ENCODE results near the gene FAM72D.
"Not testable (repeated sequence)": the region's sequence is repeated elsewhere in the genome, so short reads cannot be mapped to it uniquely, and the experiment has no call there.

The FAM72D gene

GRCh38 chr1:145082483-145083255 is 13.1 kb upstream of the FAM72D start:
- H3K4me3 ChIP-seq (ENCODE audit: low read depth, low read length), result not testable (repeated sequence)

GRCh38 chr1:145093517-145094149 is 2.1 kb upstream of the FAM72D start:
- peak overlapping the region; percentile 39 for H3K4me3 ChIP-seq (ENCODE audit: low read depth, low read length)

DNA sequence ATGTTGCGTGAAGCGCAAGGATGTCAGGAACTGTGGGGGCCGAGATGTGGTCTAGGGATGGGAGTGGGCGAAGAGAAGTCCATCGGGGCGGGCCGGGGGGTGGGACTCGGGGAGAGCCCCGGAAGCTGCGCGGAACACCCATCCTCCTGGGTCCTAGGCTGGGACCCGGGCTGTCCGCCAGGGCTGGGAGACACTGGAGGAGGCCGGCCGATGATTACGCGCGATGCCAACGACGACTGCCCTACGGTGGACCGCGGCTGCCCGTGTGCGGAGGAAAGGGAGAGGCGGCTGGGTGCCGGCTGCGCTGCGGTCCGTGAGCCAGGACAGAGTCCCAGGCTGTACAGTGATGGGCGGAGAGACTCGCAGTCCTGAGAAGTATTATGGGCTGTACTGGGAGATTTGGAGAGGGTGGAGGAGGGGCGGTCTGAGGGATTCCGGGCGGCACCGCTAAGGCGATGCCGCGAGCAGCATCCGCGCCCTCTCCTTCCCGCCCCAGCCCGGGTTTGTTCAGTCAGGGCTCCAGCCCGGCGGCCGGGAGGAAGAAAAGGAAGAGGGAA is 1.0 kb upstream of the FAM72D start:
- H3K4me3 ChIP-seq (ENCODE audit: low read depth, low read length), result peak overlapping the region; percentile 46

- H3K4me3 ChIP-seq (ENCODE audit: low read depth, low read length), result not testable (repeated sequence)
Observed at GRCh38 chr1:145101725-145102124, 6.0 kb downstream of the FAM72D start.

DNA sequence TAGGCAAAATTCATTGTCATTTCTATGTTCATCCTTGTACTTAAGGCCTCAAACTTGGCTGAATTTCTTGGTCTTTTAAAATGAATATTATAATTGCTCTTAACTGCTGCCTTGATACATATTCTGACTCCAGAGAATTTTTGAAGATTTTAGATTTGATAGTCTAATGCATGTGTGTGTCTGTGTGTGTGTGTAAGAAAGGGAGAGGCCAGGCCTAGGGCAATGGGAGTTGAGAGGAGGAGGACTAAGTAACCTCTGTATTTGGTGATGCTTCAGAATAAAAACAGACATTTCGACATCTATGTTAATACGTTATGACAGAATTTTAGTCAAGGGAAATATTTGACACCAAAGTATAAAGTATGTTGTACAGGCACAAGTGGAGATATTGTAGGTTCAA is 7.5 kb downstream of the FAM72D start:
- H3K4me3 ChIP-seq (ENCODE audit: low read depth, low read length), result not testable (repeated sequence)

GRCh38 chr1:145111674-145112073 is 15.9 kb downstream of the FAM72D start:
- H3K4me3 ChIP-seq (ENCODE audit: low read depth, low read length), result not testable (repeated sequence)

DNA sequence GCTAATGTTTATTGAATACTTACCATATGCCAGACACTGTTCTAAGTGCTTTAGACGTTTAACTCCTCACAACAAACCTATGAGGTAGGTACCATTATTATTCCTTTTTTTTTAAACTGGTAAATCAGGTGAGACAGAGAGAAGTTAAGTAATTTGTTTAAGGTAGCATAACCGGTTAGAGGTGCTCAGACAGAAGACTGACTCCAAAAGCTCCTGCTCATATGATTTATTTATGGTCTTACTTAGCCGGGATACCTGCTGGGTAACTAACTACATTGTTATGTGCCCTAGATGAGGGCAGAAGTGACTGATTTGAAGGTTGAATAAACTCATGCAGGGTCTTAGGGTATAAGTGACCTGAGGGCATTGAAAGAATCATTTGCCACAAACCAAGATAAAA is 16.9 kb downstream of the FAM72D start:
- H3K4me3 ChIP-seq (ENCODE audit: low read depth, low read length), result not testable (repeated sequence)

- H3K4me3 ChIP-seq (ENCODE audit: low read depth, low read length), result not testable (repeated sequence)
Observed at GRCh38 chr1:145114560-145115057, 18.8 kb downstream of the FAM72D start.

GRCh38 chr1:145115587-145116493 is 20.1 kb downstream of the FAM72D start:
- not testable (repeated sequence) for H3K4me3 ChIP-seq (ENCODE audit: low read depth, low read length)

DNA sequence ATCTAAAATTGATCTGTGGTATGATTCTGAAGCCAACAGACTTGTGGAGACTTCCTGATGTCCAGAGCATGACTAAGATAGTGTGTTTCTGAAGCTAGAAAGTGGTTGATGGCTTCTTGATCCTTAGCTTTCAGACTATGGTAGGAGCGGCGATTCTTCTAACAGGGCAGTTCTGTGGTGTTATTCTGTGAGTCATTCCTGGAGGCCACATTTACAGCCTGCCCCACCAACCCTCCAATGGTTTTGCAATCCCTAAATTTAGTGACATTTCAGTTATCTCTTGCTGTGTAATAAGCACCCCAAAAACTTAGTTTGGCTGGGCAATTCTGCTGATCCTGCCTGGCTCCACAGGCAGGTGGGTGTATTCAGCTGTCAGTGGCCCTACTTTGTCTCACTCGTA is 24.1 kb downstream of the FAM72D start:
- H3K4me3 ChIP-seq (ENCODE audit: low read depth, low read length), result not testable (repeated sequence)

- not testable (repeated sequence) for H3K4me3 ChIP-seq (ENCODE audit: low read depth, low read length)
Observed at GRCh38 chr1:145122344-145123061, 26.7 kb downstream of the FAM72D start.

GRCh38 chr1:145123062-145123395 is 27.3 kb downstream of the FAM72D start:
- H3K4me3 ChIP-seq (ENCODE audit: low read depth, low read length), result not testable (repeated sequence)

DNA sequence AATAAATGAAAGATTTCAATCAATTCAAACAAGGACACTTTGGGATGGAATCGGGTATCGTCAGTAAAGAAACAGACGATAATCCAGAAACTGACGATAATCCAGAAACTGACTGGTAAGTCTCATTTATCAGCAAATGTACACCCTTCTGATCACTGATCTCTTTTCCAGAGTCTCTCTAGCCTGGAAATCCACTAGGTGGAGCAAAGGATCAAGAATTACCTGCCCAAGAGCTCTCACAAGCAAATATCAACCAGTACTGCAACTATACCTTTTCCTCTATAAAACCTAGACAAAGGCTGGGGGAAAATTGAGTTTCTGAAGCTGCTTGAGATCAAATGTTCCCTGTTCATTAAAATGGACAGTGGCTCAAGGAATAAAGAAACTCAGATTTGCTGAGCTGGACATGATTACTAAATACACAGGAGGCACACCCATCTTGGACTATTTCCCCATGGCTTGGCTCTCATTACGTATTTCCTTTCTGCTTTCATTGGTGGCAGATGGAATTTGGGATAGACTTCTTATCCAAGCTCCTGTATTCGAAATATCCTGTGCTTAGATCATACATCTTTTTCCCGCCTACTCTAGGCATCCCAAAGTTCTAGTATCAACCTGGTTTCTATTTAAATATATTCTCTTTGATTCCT is 28.3 kb downstream of the FAM72D start:
- H3K4me3 ChIP-seq (ENCODE audit: low read depth, low read length), result not testable (repeated sequence)

- not testable (repeated sequence) for H3K4me3 ChIP-seq (ENCODE audit: low read depth, low read length)
Observed at GRCh38 chr1:145125112-145125511, 29.3 kb downstream of the FAM72D start.

GRCh38 chr1:145127144-145127543 is 31.4 kb downstream of the FAM72D start:
- H3K4me3 ChIP-seq (ENCODE audit: low read depth, low read length), result not testable (repeated sequence)

- not testable (repeated sequence) for H3K4me3 ChIP-seq (ENCODE audit: low read depth, low read length)
Observed at GRCh38 chr1:145128697-145129469, 33.1 kb downstream of the FAM72D start.

GRCh38 chr1:145134476-145134875 is 38.7 kb downstream of the FAM72D start:
- H3K4me3 ChIP-seq (ENCODE audit: low read depth, low read length), result not testable (repeated sequence)

DNA sequence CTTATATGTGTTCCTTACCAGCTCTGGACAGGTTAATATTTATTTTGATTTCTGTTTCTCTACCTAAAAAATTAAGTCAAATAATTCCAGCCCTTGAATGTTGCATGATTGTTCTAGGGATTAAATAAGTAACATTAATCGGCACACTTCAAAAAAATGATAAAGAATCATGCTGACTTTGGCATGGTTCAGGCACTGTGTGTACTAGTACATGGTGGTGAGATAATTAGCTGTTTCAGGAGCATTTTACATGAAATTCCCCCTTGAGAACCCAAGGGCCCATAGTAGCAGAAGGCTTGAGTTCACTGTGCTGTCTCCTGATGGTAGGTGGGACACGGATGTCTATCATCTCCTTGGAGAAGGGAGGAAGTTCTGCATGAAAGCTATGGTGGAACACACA is 44.8 kb downstream of the FAM72D start:
- H3K4me3 ChIP-seq (ENCODE audit: low read depth, low read length), result not testable (repeated sequence)
